Activated naive CD4-positive, alpha-beta T cell treated with Interleukin-2 at 50 U/mL for 16 hours (primary cell): ENCODE results near the gene VPS11.

ENCODE experiments used
- DNase-seq: peaks from one replicate; pipeline ENCODE4 v3.0.0-alpha.2; 2020

The VPS11 gene

GRCh38 chr11:119126675-119127268, 59.2 kb downstream of the VPS11 start:
- DNase-seq, result no peak

GRCh38 chr11:119130662-119131061, 63.0 kb downstream of the VPS11 start:
- DNase-seq, result no peak
